ENCODE results near the gene FAM20C. TPM values are rescaled to one million over a fixed set of nuclear protein-coding genes. Genes with fewer than 3 reads are reported as not detected.

Gene FAM20C
- total RNA-seq, 1 experiment from 2014 or later = 14.8 TPM

- in situ Hi-C loops (cut with HindIII; ENCODE audit: low sequenced_read_pairs) = no loop called here
- no peak for DNase-seq (ENCODE audit: low spot score)
These were observed 112.4 kb downstream of the FAM20C start for GRCh38 chr7:304574-305409.

GRCh38 chr7:305410-306151 is 113.2 kb downstream of the FAM20C start:
- in situ Hi-C loops (cut with HindIII; ENCODE audit: low sequenced_read_pairs) = no loop called here
- no peak for DNase-seq (ENCODE audit: low spot score)

- in situ Hi-C loops (cut with HindIII; ENCODE audit: low sequenced_read_pairs) = no loop called here
- DNase-seq (ENCODE audit: low spot score) = no peak
These were observed 115.6 kb downstream of the FAM20C start for GRCh38 chr7:307970-308369.

GRCh38 chr7:309586-310228 is 117.3 kb downstream of the FAM20C start:
- in situ Hi-C loops (cut with HindIII; ENCODE audit: low sequenced_read_pairs) = no loop called here
- no peak for DNase-seq (ENCODE audit: low spot score)

Other genes with a start within 250 kb of the FAM20C start
- not detected in 2 replicates for gene FOXL3, start 97.6 kb downstream of the FAM20C start, total RNA-seq (2014; rRNA removed; shearing (Covaris generic))